Measurements from ENCODE around the gene FLII.
A peak's percentile ranks its signal among the peaks of the same experiment; 100 is the strongest.
"Not testable (repeated sequence)": the region's sequence is repeated elsewhere in the genome, so short reads cannot be mapped to it uniquely, and the experiment has no call there.

Gene FLII

DNA sequence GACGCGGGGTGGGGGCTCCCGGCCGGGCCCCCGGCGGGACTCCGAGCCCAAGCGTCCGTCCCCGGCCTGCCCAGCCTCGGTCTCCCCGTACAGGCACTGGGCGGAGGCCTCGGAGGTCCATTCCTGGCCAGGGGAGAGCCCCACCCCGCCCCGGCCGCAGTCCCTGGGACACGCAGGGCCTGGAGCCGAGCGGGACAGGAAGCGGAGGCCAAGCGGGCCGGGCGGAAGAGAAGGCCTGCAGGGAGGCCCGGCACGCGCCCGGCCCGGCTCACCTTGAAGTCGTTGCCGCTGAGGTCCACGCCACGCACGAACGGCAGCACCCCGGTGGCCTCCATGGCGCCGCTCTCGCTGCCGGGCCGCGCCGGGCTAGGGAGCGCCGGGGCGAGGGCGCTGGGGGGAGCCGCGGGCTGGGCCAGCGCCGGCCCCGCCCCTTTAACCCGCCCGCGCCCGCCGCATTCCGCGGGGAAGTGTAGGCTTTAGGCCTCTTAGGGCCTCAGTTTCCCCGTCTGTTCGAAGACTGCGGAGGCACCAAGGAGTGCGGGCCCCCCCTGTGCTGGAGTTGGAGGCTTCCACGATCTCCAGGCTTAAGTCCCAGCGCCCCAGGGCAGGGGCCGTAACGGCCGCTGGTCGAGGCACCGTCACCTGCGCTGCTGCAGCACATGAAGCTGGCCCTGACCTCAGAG is at the start of gene FLII:
TSS of gene FLII (minus strand) at position 383 of the 683 bp plus-strand sequence. CDS start at position 335, 48 bp downstream.
- peak; percentile 66 for DNase-seq (ENCODE audit: low spot score)

GRCh38 chr17:18303206-18303605 is 44.7 kb upstream of the FLII start:
- DNase-seq (ENCODE audit: low spot score): not testable (repeated sequence)

DNA sequence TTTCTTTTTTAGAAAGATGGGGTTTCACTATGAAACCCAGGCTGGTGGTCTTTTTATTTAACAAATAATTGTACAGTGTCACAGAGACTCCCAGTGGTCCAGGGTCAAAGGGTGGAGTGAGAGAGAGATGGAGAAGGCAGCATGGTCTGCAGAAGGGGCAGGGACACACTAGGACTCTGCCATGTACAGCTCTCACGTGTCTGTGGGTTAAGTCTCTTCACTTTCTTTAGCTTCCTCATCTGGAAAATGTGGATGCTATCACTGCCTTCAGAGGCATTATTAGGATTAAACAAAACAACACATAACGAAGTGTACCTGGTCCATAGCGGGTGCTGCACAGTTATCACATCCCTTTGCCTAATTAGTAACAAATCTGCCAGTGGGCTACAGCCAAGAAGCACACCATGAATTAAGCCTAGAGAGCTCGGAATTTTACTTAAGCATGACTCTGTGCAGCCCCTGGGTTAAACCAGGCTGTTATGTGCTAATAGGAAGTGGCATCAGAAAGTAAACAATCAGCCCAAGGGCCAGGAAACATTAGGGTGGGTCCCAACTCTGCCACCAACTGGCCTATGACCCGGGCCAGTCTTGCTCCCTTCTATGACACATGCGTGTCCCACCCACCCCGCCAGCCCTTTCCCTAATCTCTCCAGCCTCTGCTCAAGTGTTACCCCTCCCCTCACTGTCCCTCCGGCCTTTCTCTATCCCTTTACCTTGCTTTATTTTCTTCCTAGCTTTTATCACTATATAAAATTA is 42.4 kb upstream of the FLII start:
- peak; percentile 25 for DNase-seq (ENCODE audit: low spot score)

DNA sequence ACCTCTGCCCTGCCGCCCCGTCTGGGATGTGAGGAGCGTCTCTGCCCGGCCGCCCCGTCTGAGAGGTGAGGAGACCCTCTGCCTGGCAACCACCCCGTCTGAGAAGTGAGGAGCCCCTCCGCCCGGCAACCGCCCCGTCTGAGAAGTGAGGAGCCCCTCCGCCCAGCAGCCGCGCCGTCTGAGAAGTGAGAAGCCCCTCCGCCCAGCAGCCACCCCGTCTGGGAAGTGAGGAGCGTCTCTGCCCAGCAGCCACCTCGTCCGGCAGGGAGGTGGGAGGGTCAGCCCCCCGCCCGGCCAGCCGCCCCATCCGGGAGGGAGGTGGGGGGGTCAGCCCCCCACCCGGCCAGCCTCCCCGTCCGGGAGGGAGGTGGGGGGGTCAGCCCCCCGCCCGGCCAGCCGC is 39.5 kb upstream of the FLII start:
- DNase-seq (ENCODE audit: low spot score): not testable (repeated sequence)

DNA sequence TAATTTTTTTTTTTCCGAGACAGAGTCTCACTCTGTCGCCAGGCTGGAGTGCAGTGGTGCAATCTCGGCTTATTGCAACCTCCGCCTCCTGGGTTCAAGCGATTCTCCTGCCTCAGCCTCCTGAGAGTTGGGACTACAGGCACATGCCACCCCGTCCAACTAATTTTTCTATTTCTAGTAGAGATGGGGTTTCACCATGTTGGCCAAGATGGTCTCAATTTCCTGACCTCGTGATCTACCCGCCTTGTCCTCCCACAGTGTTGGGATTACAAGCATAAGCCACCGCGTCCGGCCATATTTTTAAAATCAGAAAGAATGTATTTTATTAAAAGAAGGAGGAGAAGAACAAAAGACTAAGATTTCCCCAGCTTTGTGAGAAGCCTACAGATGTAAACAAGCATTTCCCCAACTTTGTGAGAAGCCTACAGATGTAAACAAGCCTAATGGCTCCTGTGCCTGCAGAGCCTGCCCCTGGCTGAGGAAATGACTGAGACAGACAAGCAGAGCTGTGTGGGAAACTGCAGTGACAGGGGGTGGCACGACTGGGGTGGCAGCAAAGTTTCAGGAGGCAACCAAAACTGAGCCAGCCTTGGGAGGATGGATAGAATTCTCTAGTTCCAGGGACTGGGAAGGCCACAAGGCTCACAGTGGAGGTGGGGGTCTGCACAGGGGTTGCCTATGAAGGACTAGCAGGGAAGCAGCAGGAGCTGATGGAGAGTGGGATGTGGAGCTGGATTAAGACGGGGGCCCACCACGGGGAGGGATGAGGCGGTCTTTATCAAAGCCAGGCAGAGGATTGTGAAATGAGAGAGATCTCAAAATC is 33.4 kb upstream of the FLII start:
- no peak for DNase-seq (ENCODE audit: low spot score)

- no peak for DNase-seq (ENCODE audit: low spot score)
Observed at GRCh38 chr17:18285296-18285695, 26.8 kb upstream of the FLII start.

- no peak for DNase-seq (ENCODE audit: low spot score)
Observed at GRCh38 chr17:18281788-18282187, 23.2 kb upstream of the FLII start.

GRCh38 chr17:18280766-18281371 is 22.3 kb upstream of the FLII start:
- no peak for DNase-seq (ENCODE audit: low spot score)

DNA sequence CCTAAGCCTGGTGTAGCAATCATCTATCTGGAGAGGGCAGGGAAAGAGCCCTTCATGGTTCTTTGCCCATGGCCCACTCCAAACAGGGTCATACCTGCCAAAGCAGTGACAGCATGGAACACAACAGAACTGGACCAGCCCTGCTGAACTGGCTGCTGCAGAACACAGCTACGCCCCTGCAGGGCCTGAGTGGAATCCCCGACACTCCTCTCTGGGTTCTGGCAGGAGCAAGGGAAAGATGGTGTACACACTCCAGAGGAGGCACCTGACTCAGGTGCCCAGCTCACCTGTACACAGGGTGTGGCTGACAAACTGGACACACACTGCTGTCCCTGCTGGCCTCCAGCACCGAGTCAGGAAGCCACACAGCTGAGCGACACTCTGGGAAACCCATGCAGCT is 21.7 kb upstream of the FLII start:
- no peak for DNase-seq (ENCODE audit: low spot score)

DNA sequence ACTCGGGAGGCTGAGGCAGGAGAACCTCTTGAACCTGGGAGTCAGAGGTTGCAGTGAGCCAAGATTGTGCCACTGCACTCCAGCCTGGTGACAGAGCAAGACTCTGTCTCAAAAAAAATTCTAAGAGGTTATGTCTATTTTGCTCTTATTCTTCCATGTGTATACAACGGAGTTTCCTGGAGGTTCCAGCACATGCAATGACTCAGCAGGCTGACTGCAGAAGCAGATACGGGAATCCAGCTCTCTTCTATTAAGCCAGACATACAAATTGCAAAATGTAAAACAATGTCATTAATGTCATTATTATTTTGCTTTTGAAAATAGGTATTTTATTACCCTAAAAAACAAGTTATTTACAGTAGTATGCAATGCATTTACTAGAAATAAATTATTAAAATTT is 20.3 kb upstream of the FLII start:
- no peak for DNase-seq (ENCODE audit: low spot score)

DNA sequence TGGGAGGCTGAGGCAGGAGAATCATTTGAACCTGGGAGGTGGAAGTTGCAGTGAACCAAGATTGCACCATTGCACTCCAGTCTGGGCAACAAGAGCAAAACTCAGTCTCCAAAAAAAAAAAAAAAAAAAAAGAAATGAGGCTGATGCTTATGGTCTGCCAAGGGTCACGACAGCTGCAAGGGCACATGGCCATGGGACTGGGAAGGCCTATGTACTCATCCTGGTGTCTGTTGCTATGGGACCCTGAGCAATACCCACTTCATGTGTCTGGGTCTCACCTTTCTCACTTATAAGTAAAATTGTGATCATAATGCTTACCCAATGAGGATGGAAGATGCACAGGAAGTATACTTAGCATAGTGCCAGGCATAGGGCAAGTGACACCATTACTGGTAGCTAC is 18.5 kb upstream of the FLII start:
- no peak for DNase-seq (ENCODE audit: low spot score)

- DNase-seq (ENCODE audit: low spot score): no peak
Observed at GRCh38 chr17:18270046-18270931, 11.8 kb upstream of the FLII start.

GRCh38 chr17:18267927-18268711 is 9.6 kb upstream of the FLII start:
- no peak for DNase-seq (ENCODE audit: low spot score)

GRCh38 chr17:18267366-18267765 is 8.8 kb upstream of the FLII start:
- DNase-seq (ENCODE audit: low spot score): no peak

- DNase-seq (ENCODE audit: low spot score): no peak
Observed at GRCh38 chr17:18263885-18264682, 5.5 kb upstream of the FLII start.

DNA sequence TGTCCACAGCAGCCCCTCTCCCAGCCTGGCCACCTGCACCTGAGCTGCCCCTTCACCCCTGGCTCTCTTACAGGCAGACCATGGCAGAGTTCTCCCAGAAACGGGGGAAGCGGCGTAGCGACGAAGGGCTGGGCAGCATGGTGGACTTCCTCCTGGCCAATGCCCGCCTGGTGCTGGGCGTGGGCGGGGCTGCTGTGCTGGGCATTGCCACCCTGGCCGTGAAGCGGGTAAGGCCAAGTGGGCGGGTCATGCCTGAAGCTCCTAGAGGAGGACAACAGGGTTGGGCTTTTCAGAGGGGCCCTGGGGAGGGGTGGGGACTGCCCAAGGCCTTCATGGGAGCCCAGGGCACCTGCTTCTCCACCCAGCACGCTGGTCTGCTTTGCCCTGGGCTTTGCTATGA is 4.1 kb upstream of the FLII start:
- no peak for DNase-seq (ENCODE audit: low spot score)

DNA sequence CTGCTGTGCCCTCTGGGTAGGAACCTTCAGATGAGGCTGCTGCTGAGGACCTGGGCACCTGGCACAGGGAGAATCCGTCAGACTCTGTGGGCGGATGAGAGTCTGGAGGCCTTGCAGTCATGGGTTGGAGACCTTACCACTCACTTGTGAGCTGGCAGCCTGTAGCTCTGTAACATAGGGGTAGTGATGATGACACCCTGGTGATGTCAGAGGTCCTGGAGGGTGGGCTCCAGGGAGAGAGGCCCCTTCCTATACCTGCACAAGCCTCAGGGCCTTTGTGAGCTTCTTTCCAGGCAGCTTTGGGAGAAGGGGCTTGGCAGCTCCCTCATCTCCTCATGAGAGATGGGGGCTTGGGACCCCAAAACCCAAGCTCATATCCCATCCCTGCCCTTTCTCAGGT is 3.6 kb upstream of the FLII start:
- DNase-seq (ENCODE audit: low spot score): no peak

DNA sequence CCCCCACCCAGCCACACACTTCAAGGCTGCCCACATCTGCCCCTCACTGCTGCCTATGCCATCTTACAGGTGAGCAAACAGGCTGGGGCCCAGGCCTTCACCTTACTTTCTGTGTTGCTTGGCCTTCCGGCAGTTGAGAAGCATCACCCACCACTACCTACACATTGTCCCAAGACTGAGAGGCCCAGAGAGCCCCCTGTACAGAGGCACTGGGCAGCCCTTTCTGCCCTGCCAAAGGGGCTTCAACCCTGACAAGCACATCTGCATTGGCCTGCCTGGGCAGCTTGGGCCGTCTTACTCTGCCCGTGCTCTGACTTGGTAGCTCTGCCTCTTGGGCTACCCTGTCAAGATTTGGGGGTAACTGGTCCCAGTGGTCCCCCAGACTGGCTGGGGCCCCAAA is 3.1 kb upstream of the FLII start:
- no peak for DNase-seq (ENCODE audit: low spot score)

DNA sequence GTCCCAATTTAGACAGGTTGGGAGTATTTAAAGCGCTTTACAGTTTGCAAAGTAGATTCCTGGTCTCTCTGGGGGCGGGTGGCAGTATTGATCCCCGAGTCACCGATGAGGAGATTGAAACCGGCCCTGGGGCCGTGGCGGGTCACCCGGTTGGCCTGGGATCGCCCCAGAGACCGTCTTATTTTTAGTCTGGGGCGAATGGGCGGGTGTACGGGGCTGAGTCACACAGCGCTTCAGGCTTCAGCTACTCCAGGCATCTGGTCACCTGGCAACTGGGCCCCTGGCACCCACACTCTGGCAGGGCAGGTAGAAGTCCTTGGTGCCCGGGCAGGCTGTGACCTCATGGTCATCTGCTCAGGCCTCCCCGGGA is 2.6 kb upstream of the FLII start:
- peak; percentile 39 for DNase-seq (ENCODE audit: low spot score)
